Endodermal cell (in vitro differentiated cells): ENCODE measurements around the gene PHF21B. TPM values are rescaled to one million over a fixed set of nuclear protein-coding genes. Genes with fewer than 3 reads are reported as not detected.

ENCODE experiments used
- DNase-seq: peaks from one replicate; pipeline ENCODE4 v3.0.0-alpha.2; 2017
- H3K27ac ChIP-seq: 2 replicates; pipeline ENCODE4 v1.5.1; 2013; ENCODE audit warnings: mild to moderate bottlenecking, low read depth, low read length, moderate library complexity
- H3K27me3 ChIP-seq: 2 replicates; pipeline ENCODE4 v1.6.1; 2013; ENCODE audit warnings: mild to moderate bottlenecking, low read length, moderate library complexity; ENCODE audit not compliant: insufficient read depth, control insufficient read depth, poor library complexity, severe bottlenecking
- H3K36me3 ChIP-seq: 2 replicates; pipeline ENCODE4 v1.7.0; 2013; ENCODE audit warnings: mild to moderate bottlenecking, low read length, moderate library complexity; ENCODE audit not compliant: control insufficient read depth, insufficient read depth
- H3K4me1 ChIP-seq: one replicate; pipeline ENCODE4 v1.7.0; 2013; ENCODE audit warnings: low read length; ENCODE audit not compliant: control insufficient read depth, insufficient read depth
- H3K4me3 ChIP-seq: 2 replicates; pipeline ENCODE4 v1.5.1; 2013; ENCODE audit warnings: mild to moderate bottlenecking, low read length, moderate library complexity
- H3K9ac ChIP-seq: 2 replicates; pipeline ENCODE4 v1.6.1; 2013; ENCODE audit warnings: mild to moderate bottlenecking, low read length, moderate library complexity; ENCODE audit not compliant: poor library complexity, severe bottlenecking; ENCODE audit errors: extremely low read depth
- H3K9me3 ChIP-seq: 2 replicates; pipeline ENCODE4 v1.6.1; 2013; ENCODE audit warnings: mild to moderate bottlenecking, low read length, moderate library complexity; ENCODE audit not compliant: control insufficient read depth
- H3K27ac Mint-ChIP-seq: 2 replicates; pipeline ENCODE4 v1.8.0; 2020; ENCODE audit warnings: mixed read lengths
- H3K27me3 Mint-ChIP-seq: 2 replicates; pipeline ENCODE4 v1.8.0; 2021; ENCODE audit warnings: mild to moderate bottlenecking, mixed read lengths; ENCODE audit not compliant: insufficient read depth
- H3K36me3 Mint-ChIP-seq: 2 replicates; pipeline ENCODE4 v1.8.0; 2020; ENCODE audit warnings: low read depth, mixed read lengths
- H3K4me1 Mint-ChIP-seq: 2 replicates; pipeline ENCODE4 v1.8.0; 2020; ENCODE audit warnings: mixed read lengths
- H3K4me3 Mint-ChIP-seq: 2 replicates; pipeline ENCODE4 v1.8.0; 2020; ENCODE audit warnings: mild to moderate bottlenecking, moderate library complexity, mixed read lengths
- H3K9me3 Mint-ChIP-seq: 2 replicates; pipeline ENCODE4 v1.8.0; 2020; ENCODE audit warnings: mild to moderate bottlenecking, mixed read lengths
- WGBS, 2 experiments: methylation state at CpG; one replicate each; pipeline versions ENCODE4 v1.1.5 to v1.1.7; 2013; ENCODE audit warnings: missing lambda C conversion rate in 2 of 2, mixed read lengths in 1 of 2; ENCODE audit not compliant: insufficient coverage in 1 of 2, insufficient read length in 1 of 2; 5-methylcytosine and 5-hydroxymethylcytosine counted together
- total RNA-seq, 2 donors: library from RNA; stranded (reverse); fragmentation: NEBNext Ultra II Directional in 1 of 2; extraction: Animal tissue kit (Norgen Biotek cat#: 25700) in 1 of 2; gene quantifications; 2 replicates in 1 of 2; 3 replicates in 1 of 2; pipeline ENCODE4 v1.2.1, GENCODE V29; 2021
- TF ChIP-seq, protein P1 (sequence below): fragments of 200-600 bp; sonication (generic); conservative IDR thresholded peaks from 2 replicates; pipeline ENCODE4 v1.5.0; 2021; ENCODE audit warnings: antibody characterized with exemption, mild to moderate bottlenecking

Gene PHF21B
- total RNA-seq, 2 donors from 2014 or later, result 57.5 to 69.2 TPM

DNA sequence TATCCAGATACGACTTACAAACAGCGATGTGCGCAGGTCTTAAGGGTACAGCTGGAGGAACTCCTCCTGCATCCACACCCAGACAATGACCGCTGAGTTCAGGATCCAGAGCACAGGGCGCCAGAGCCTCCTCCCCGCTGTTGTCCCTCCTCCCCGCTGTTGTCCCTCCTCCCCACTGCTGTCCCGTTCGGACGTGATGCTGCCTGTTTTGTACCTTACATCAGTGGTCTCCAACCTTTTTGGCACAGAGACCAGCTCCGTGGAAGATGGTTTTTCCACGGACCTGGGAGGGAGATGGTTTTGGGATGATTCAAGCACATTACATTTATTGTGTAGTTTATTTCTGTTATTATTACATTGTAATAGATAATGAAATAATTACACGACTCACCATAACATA is 62.0 kb downstream of the PHF21B start:
- TF ChIP-seq, protein P1, sequence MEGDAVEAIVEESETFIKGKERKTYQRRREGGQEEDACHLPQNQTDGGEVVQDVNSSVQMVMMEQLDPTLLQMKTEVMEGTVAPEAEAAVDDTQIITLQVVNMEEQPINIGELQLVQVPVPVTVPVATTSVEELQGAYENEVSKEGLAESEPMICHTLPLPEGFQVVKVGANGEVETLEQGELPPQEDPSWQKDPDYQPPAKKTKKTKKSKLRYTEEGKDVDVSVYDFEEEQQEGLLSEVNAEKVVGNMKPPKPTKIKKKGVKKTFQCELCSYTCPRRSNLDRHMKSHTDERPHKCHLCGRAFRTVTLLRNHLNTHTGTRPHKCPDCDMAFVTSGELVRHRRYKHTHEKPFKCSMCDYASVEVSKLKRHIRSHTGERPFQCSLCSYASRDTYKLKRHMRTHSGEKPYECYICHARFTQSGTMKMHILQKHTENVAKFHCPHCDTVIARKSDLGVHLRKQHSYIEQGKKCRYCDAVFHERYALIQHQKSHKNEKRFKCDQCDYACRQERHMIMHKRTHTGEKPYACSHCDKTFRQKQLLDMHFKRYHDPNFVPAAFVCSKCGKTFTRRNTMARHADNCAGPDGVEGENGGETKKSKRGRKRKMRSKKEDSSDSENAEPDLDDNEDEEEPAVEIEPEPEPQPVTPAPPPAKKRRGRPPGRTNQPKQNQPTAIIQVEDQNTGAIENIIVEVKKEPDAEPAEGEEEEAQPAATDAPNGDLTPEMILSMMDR, result no peak
- H3K27ac ChIP-seq, result no peak overlapping the region
- peaks cover 34% of the 10 kb centered on the region for H3K36me3 Mint-ChIP-seq
- WGBS, 2 experiments, result 92 to 94% methylated on average over 6 to 13 of the region's 13 CpGs
- peaks cover 44% of the 10 kb centered on the region for H3K36me3 ChIP-seq
- no peak overlapping the region for H3K4me3 ChIP-seq
- no peak for DNase-seq
- no peak overlapping the region for H3K4me3 Mint-ChIP-seq
- H3K4me1 ChIP-seq, result no peaks in the 10 kb centered on the region
- no peak overlapping the region for H3K9ac ChIP-seq
- H3K27me3 ChIP-seq, result no peaks in the 10 kb centered on the region
- peaks cover 10% of the 10 kb centered on the region for H3K4me1 Mint-ChIP-seq
- H3K27me3 Mint-ChIP-seq, result no peaks in the 10 kb centered on the region
- H3K9me3 ChIP-seq, result peaks cover 11% of the 10 kb centered on the region
- H3K27ac Mint-ChIP-seq, result no peak overlapping the region
- H3K9me3 Mint-ChIP-seq, result peaks cover 21% of the 10 kb centered on the region

DNA sequence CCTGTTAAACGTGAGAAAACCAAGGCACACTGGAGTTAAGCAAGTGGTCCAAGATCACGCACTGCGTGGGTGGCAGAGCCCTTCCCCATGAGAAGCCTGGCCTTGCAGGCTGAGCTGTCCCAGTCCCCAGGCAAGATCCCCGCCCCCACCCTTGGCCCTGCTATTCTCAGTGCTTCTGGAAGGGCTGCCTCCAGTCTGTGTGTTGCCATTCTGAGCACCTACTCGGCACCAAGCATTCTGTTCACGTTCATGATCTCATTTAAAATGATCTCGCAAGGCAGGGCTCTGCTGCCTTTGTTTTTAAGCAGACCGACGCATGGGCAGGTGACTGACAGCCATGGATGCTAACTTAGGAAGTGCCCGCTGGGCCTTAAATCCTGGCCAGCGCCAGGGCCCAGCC is 62.8 kb downstream of the PHF21B start:
- H3K4me3 ChIP-seq, result no peak overlapping the region
- WGBS, 2 experiments, result 91 to 95% methylated on average over 10 to 11 of the region's 11 CpGs

DNA sequence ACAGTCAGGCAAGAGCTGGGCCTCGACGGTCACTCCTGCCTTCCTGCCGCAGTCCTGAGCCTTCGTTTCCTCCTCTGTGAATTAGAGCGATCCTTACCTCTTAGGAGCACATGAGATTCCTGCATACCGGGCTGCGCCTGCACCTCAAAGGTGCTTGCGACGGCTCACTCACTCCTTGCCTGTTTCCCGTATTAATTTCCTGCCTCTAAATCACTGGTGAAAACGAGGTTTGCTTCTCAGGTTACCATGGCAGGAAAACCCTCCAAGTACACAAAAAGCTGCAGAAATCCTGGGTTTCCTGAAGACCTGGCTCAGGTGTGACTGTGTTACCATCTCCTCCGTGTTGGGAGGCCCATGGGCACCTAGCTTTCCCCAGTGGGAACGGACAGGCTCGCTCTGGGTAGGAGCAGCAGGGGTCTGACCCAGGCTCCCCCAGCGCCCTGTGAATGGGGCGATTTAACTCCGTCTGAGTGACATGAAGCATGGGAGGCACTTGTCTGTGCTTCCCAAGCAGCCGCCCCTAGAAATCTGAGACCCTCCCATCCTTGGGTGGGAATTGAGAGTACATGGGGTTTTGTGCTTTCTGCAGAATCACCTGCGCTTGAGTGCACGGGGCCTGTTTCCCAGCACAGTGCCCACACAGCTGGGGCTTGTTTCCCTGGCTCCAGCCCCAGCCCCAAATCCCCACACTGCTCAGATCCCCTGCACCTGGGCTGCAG is 64.8 kb downstream of the PHF21B start:
- no peaks in the 10 kb centered on the region for H3K27me3 Mint-ChIP-seq
- TF ChIP-seq, protein P1, result no peak
- peaks cover 3% of the 10 kb centered on the region for H3K4me1 ChIP-seq
- no peak overlapping the region for H3K4me3 ChIP-seq
- 89% methylated on average over 16 to 20 of the region's 20 CpGs for WGBS, 2 experiments
- no peak overlapping the region for H3K27ac ChIP-seq
- H3K9ac ChIP-seq, result no peak overlapping the region
- H3K4me1 Mint-ChIP-seq, result peaks cover 28% of the 10 kb centered on the region
- no peaks in the 10 kb centered on the region for H3K9me3 Mint-ChIP-seq
- no peak for DNase-seq
- H3K36me3 Mint-ChIP-seq, result peaks cover 8% of the 10 kb centered on the region
- no peak overlapping the region for H3K27ac Mint-ChIP-seq
- peaks cover 26% of the 10 kb centered on the region for H3K36me3 ChIP-seq
- H3K4me3 Mint-ChIP-seq, result no peak overlapping the region
- H3K9me3 ChIP-seq, result no peaks in the 10 kb centered on the region
- H3K27me3 ChIP-seq, result no peaks in the 10 kb centered on the region

More for the DNA sequence above, 62.8 kb downstream of the PHF21B start:
- H3K36me3 Mint-ChIP-seq, result peaks cover 28% of the 10 kb centered on the region
- TF ChIP-seq, protein P1, result no peak
- Histone ChIP-seq H3K4me1 (no peaks in the 10 kb centered on the region), H3K36me3 (peaks cover 44% of the 10 kb centered on the region), H3K9me3 (peaks cover 11% of the 10 kb centered on the region), H3K27ac (no peak overlapping the region), H3K27me3 (no peaks in the 10 kb centered on the region), H3K9ac (no peak overlapping the region)
- no peak overlapping the region for H3K4me3 Mint-ChIP-seq
- H3K4me1 Mint-ChIP-seq, result peaks cover 10% of the 10 kb centered on the region
- no peak overlapping the region for H3K27ac Mint-ChIP-seq
- DNase-seq, result no peak
- no peaks in the 10 kb centered on the region for H3K27me3 Mint-ChIP-seq
- peaks cover 15% of the 10 kb centered on the region for H3K9me3 Mint-ChIP-seq
